NCI-H1417 (cell line): ENCODE data around the gene BMP6.
"Not testable (repeated sequence)": the region's sequence is repeated elsewhere in the genome, so short reads cannot be mapped to it uniquely, and the experiment has no call there.

Experiments used
- DNase-seq, 3 experiments: peaks; one replicate each; lab custom pipeline; 2025; lab: John Stamatoyannopoulos, UW

The BMP6 gene

GRCh38 chr6:7887278-7887991, 161.5 kb downstream of the BMP6 start:
- DNase-seq: no peak

DNA sequence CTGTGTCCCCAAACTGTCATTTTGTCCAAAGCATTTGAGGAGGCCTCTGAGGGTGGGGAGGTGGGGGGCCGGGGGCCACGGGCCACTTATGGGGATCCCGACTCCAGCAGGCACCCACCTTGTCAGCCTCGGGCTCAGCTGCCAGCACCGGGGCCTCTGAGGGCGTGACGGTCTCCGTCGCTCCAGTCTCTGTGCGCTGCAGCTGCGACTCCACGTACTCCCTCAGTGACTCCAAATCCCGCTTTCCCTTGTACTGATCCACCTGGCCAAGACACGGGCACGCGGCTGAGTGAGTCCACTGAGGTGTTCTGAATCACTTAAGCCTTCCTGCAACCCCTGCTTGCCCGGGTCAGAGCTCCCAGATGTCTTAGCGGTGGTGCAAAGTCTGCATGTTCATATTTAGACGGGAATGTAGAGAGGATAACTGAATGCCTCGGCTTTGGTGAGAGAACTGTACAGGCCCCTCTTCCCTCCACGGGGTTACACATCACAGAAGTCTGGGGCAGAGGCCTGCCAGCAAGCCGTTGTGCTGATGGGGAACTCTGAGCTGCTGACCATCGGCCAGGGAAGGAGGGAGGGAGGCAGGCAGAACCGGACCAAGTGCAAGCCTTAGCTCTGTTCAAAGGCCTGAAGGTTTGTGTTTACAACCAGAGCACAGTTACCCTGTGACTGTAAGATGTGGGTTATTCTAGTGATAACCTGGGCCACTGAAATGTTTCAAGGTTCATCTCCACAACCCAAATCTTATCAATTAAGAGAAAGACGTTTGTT, 162.9 kb downstream of the BMP6 start:
- no peak for DNase-seq

- peak in 1 of 3 experiments; percentile 2 for DNase-seq
Measured at GRCh38 chr6:7891078-7891872, 165.4 kb downstream of the BMP6 start.

GRCh38 chr6:7892367-7892766, 166.5 kb downstream of the BMP6 start:
- not testable (repeated sequence) for DNase-seq

DNA sequence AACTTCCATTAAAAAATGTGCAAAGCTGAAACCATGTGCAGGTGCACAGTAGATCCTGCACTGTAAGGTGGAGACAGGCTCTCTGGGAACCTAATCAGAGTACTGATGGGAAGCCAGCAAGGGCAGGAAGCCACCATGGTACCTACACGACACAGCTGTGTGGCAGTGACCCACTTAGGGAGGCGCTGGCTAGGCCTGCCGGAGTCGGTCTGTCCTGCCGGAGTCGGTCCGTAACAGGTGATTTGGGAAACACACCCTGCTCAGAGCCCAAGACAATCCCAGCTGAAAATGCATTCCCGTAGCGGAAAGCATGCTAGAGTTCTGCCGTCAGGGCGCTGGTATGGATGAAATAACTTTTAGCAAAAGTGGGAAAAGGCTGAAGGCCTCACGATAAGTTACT, 167.4 kb downstream of the BMP6 start:
- no peak for DNase-seq

DNA sequence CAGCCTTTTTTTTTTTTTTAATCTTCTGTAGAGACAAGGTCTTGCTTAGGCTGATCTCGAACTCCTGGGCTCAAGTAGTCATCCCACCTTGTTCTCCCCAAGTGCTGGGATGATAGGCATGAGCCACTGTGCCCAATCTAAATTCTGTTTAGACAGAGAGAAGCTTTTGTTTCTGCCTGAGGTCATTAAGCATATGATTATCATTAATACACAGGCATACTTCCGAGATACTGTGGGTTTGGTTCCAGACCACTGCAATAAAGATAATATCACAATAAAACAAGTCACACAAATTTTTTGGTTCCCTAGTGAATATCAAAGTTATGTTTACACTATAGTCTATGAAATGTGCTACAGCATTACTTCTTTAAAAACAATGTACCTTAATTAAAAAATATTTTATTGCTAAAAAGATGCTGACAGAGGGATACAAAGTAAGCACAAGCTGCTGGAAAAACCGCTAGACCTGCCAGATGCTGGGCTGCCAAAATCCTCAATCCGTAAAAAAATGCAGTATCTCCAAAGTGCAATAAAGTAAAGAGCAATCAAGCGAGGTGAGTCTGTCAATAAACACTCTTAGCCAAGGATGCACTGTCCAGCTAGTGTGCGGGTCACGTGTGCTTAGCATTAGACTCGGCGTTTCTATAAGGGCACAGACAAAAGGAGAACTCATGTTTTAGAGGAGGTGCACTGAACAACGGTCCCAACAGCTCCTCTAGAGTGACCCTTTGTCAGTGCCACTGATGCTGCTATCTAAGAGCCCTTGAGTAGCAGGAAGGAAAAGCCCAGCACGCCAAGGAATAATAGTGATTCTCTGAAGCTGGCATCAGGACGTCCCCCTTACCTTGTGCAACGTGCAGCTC, 168.6 kb downstream of the BMP6 start:
- DNase-seq: no peak

- DNase-seq: no peak
Measured at GRCh38 chr6:7895125-7895423, 169.2 kb downstream of the BMP6 start.

DNA sequence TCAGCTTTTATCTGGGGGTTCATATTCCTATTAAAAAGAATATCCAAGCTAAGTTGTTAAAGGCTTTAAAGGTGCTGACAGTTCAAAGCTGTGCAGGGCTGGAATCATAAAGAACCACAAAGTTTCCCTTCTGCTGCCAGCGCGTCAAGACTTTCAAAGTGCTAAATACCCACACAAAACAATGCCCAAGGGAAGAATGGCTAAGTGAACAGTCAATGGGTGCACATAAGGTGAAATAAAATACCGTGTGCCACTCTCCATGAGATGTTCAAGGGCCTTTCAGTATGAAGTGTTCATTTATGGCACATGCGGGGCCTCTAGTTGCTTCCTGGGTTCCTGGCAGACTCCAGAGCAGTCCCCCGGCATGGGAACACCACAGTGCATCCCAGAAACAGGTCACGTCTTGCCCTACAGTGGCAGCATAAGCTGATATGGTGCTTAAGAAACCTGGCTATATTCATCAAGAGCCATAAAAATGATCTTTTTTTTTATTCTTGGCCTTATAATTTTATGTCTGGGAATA, 170.6 kb downstream of the BMP6 start:
- peak in 1 of 3 experiments; percentile 42 for DNase-seq

DNA sequence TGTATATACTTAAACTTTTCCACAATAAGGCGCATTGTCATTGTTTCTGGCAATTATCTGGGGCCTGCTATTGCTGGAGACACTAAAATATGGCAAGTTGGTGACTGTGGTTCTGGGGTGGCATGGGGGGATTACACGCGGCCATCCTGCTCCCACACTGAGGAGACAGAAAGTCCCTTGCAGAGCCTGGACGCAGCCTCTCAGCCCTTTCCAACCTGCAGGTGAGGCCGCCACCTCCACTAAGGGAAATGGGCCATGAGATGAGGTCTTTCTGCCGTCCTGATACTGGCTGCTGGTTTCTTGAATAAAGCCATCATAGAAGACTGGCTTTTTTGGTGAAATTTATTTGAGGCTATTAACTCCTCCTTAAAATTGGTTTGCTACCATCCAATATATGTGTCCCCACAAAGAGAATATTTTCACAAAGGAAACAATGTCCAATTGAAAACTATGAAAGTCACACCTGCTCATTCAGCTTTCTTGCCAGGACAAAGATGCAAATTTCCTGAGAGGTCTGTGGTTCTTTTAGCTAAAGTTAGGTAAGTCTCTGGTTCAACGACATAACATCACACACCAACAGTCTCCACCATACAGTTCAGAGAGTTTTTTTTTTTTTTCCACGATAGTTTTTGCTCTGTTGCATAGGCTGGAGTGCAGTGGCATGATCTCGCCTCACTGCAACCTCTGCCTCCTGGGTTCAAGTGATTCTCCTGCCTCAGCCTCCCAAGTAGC, 171.7 kb downstream of the BMP6 start:
- no peak for DNase-seq

DNA sequence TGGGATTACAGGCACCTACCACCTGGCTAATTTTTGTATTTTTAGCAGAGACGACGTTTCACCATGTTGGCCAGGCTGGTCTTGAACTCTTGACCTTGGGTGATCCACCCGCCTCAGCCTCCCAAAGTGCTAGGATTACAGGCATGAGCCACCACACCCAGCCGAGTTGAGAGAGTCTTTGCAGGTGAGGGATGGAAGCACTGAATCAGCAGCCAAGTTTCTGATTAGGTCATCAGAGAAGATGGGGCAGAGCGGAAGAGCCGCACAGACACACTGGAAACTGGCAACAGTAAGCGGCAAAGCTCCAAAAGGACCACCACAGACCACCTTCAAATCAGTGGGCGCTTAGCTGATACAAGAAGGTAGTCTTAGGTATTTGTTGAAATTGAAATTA, 172.3 kb downstream of the BMP6 start:
- not testable (repeated sequence) for DNase-seq

GRCh38 chr6:7899101-7899888, 173.4 kb downstream of the BMP6 start:
- DNase-seq: peak in 1 of 3 experiments; percentile 10

DNA sequence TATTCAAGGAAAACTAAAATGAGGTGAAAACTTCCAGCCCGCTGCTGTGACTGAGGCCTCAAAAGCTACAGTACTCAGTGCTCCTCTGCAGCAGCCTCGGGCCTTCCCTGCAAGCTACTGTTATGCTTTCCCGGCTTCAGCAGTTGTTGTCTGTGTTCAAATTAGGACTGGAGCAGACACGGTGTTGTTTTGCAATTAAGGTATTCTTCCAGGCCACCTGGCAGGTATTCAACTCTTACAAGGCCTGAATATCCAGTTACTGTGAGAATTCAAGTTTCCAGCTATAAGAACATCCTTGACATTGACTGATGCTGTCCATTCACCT, 174.0 kb downstream of the BMP6 start:
- no peak for DNase-seq

DNA sequence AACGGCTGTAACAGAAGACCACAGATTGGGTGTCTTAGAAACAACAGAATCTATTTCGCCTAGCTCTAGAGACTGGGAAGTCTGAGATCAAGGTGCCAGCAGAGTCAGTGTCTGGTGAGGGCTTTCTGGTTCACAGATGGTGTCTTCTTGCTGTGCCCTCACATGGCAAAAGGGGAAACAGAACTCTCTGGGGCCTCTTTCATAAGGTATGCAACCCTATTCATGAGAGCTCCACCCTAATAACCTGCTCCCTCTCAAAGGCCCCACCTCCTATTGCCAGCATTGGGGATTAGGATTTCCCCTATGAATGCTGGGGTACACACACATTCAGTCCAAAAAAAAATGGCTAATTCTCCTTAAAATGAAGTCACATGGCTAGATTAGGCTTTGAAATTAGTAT, 174.7 kb downstream of the BMP6 start:
- no peak for DNase-seq

GRCh38 chr6:7901056-7901455, 175.2 kb downstream of the BMP6 start:
- DNase-seq: no peak

DNA sequence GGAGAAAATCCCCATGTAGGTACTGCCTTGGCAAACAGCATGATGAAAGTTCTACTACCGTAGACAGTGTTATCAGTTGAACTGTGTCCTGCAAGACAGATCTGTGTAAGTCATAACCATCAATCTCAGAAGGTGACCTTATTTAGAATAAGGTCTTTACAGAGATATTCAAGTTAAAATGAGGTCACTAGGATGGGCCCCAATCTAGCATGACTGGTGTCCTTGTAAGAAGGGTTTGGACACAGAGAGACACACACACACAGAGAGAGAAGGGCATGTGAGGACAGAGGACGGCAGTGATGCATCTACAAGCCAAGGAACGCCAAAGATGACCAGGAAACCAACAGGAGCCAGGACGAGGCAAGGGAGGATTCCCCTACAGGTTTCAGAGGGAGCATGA, 175.9 kb downstream of the BMP6 start:
- DNase-seq: no peak

GRCh38 chr6:7902221-7902620, 176.3 kb downstream of the BMP6 start:
- DNase-seq: no peak

- DNase-seq: no peak
Measured at GRCh38 chr6:7902867-7903266, 177.0 kb downstream of the BMP6 start.

- no peak for DNase-seq
Measured at GRCh38 chr6:7903673-7904072, 177.8 kb downstream of the BMP6 start.

GRCh38 chr6:7904654-7905319, 178.9 kb downstream of the BMP6 start:
- no peak for DNase-seq

GRCh38 chr6:7905416-7905815, 179.5 kb downstream of the BMP6 start:
- no peak for DNase-seq
